Measurements from ENCODE around the gene IL36RN.
"Not testable (repeated sequence)": the region's sequence is repeated elsewhere in the genome, so short reads cannot be mapped to it uniquely, and the experiment has no call there.

IL36RN gene

DNA sequence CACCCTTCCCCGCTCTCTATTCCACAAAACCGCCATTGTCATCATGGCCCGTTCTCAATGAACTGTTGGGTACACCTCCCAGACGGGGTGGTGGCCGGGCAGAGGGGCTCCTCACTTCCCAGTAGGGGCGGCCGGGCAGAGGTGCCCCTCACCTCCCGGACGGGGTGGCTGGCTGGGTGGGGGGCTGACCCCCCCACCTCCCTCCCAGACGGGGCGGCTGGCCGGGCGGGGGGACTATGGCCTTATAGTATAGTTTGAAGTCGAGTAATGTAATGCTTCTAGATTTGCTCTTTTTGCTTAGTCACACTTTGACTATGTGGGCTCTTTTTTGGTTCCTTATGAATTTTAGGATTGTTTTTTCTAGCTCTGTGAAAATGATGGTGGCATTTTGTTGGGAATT lies 37.3 kb downstream of the IL36RN start:
- H3K36me3 Mint-ChIP-seq, H3K9me3 Mint-ChIP-seq, H3K4me3 Mint-ChIP-seq, H3K27me3 Mint-ChIP-seq, H3K27ac Mint-ChIP-seq, ATAC-seq: not testable (repeated sequence)
- H3K4me1 Mint-ChIP-seq = peaks cover 11% of the 10 kb centered on the region

DNA sequence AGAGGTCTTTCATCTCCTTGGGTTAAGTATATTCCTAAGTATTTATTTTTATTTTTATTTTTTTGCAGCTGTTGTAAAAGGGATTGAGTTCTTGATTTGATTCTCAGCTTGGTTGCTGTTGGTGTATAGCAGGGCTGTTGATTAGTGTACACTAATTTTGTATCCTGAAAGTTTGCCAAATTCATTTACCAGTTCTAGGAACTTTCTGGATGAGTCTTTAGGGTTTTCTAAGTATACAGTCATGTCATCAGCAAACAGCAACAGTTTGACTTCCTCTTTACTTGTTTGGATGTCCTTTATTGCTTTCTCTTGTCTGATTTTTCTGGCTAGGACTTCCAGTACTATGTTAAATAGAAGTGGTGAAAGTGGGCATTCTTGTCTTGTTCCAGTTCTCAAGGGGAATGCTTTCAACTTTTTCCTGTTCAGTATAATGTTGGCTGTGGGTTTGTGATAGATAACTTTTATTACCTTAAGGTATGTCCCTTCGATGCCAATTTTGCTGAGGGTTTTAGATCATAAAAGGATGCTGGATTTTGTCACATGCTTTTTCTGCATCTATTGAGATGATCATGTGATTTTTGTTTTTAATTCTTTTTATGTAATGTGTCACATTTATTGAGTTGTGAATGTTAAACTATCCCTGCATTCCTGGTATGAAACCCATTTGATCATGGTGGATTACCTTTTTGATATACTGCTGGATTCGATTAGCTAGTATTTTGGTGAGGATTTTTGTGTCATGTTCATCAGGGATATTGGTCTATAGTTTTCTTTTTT lies 38.0 kb downstream of the IL36RN start:
- not testable (repeated sequence) for ATAC-seq, H3K36me3 Mint-ChIP-seq, H3K27ac Mint-ChIP-seq, H3K4me3 Mint-ChIP-seq, H3K9me3 Mint-ChIP-seq, H3K27me3 Mint-ChIP-seq
- peaks cover 11% of the 10 kb centered on the region for H3K4me1 Mint-ChIP-seq

DNA sequence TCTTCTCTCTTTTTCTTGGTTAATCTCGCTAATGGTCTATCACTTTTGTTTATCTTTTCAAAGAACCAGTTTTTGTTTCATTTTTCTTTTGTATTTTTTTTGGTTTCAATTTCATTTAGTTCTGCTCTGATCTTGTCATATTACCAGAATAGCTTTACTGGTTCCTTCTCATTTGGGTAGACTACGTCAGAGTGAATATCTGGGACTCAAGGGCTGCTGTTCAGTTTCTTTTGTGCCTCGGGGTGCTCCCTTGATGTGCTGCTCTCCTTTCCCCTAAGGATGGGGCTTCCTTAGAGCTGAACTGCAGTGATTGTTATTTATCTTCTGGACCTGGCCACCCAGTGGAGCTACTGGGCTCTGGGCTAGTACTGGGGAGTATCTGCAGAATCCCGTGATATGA lies 39.0 kb downstream of the IL36RN start:
- Mint-ChIP-seq H3K27ac (peak overlapping the region; percentile 72), H3K9me3 (peaks cover 10% of the 10 kb centered on the region), H3K27me3 (peaks cover 9% of the 10 kb centered on the region), H3K4me1 (peaks cover 12% of the 10 kb centered on the region), H3K36me3 (peaks cover 6% of the 10 kb centered on the region), H3K4me3 (peak overlapping the region; percentile 69)
- ATAC-seq = peak; percentile 54

DNA sequence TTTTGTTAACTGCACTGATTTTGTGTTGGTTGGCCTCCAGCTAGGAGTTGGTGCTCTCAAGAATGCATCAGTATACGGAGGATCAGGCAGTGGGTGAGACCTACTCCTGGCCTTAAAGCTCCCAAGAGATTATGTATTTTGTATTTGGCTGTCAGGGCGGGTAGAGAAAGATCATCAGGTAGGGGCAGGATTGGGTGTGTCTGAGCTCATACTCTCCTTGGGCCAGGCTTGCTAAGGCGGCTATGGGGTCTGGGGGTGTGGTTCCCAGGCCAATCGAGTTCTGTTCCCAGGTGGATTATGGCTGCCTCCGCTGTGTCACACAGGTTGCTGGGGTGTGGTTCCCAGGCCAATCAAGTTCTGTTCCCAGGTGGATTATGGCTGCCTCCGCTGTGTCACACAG lies 39.5 kb downstream of the IL36RN start:
- H3K27ac Mint-ChIP-seq = peak overlapping the region; percentile 72
- ATAC-seq = no peak
- H3K27me3 Mint-ChIP-seq = peaks cover 9% of the 10 kb centered on the region
- peaks cover 17% of the 10 kb centered on the region for H3K4me1 Mint-ChIP-seq
- H3K9me3 Mint-ChIP-seq = peaks cover 11% of the 10 kb centered on the region
- H3K36me3 Mint-ChIP-seq = peaks cover 6% of the 10 kb centered on the region
- no peak overlapping the region for H3K4me3 Mint-ChIP-seq

DNA sequence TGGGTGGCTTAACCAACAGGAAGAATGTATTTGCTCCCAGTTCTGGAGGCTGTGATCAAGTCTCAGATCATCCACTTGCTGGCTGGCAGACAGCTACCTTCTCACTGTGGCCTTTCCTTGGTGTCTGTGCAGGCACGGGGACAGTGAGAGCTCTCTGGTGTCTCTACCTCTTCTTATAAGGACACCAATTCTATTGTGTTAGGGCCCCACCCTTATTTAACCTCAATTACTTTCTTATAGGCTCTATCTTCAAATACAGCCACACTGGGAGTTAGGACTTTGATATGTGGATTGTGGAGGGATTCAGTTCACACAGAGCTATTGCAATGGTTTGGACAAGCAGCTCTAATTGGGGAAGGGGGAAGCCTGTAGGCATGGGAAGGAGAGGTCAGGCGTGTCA lies 43.1 kb downstream of the IL36RN start:
- peaks cover 30% of the 10 kb centered on the region for H3K4me1 Mint-ChIP-seq
- no peak overlapping the region for H3K4me3 Mint-ChIP-seq
- no peaks in the 10 kb centered on the region for H3K27me3 Mint-ChIP-seq
- no peak overlapping the region for H3K27ac Mint-ChIP-seq
- ATAC-seq = no peak
- no peaks in the 10 kb centered on the region for H3K36me3 Mint-ChIP-seq
- H3K9me3 Mint-ChIP-seq = peaks cover 6% of the 10 kb centered on the region

DNA sequence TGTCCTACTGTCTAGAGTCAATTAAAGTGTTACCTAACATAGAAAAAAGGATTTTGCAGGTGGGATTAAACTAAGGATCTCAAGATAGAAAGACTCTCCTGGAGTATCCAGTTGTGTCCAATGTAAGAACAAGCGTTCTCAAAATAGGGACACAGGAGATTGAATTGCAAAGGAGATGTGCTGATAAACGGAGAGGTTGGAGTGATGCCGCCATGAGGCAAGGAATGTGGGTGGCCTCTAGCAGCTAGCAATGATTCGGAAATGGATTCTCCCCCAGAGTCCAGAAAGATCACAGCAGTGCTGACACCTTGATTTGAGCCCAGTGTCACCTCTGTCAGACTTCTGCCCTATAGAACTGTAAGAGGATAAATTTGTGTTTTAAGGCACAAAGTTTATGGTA lies 44.3 kb downstream of the IL36RN start:
- Mint-ChIP-seq H3K27me3 (peaks cover 3% of the 10 kb centered on the region), H3K9me3 (peaks cover 6% of the 10 kb centered on the region), H3K4me3 (no peak overlapping the region), H3K36me3 (no peaks in the 10 kb centered on the region), H3K4me1 (peaks cover 21% of the 10 kb centered on the region), H3K27ac (no peak overlapping the region)
- no peak for ATAC-seq

DNA sequence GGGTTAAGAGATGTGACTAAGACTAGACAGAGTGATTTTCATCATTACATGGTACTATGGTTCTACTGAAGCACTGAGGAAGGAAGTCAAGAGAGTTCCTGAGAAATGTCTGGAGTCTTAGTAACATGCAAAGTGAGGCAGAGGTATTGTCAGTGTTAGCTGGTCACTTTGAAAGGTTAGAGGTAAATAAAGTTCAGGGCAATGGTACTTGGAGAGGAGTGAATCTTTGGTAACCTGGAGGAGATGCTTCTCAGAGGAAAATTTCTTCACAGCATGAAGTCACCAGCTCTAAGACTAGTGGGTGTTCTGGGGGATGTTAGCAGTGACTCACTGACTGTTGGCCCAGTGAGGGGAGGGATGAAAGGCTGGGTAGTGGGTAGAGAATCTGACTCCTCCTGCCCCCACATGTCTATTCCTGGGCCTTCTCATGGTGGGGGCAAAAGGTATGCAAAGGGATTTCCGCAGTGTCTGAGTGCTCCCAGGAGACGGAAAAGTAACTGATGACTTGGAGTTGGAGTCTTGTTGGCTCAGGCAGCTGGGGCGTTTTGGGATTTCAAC lies 45.1 kb downstream of the IL36RN start:
- peak; percentile 90 for ATAC-seq

DNA sequence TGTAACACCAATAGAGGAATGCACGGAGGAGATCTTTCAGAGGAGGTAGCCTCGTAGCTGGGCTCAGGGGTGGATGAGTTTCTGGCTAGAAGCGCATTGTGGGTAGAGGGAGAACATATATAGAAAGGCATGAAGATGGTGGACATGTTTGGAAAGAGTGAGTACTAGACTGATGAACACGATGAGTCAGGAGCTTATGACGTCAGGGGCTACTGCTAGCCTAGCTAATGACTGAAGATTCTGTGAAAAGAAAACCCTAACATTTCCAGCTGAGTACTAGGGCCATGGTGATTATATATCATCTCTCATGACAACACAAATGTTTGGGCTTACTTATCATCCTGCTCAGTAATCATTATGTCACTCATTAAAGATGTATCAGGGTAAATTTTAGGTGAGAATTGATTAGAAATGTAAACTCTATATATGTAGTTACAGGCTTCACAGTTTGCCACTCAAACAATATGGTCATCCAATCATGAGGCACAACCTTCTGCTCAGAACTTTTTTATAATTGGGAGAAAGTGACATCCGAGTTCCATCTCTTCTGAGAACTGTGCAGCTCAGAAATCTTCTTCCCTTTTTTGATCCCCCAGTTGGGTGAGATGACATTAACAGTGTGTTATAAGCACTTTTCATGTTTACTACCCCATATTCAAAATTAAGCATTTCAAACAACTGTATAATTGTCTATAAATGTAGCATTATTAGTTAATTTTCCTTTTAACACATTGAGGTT lies 46.2 kb downstream of the IL36RN start:
- Mint-ChIP-seq H3K36me3 (no peaks in the 10 kb centered on the region), H3K4me3 (no peak overlapping the region), H3K27ac (no peak overlapping the region), H3K9me3 (peaks cover 6% of the 10 kb centered on the region), H3K27me3 (peaks cover 11% of the 10 kb centered on the region), H3K4me1 (peaks cover 19% of the 10 kb centered on the region)
- ATAC-seq = peak; percentile 34

More for the DNA sequence above, 45.1 kb downstream of the IL36RN start:
- Mint-ChIP-seq H3K36me3 (no peaks in the 10 kb centered on the region), H3K27ac (peak overlapping the region; percentile 28), H3K27me3 (peaks cover 11% of the 10 kb centered on the region), H3K4me3 (no peak overlapping the region), H3K4me1 (peaks cover 19% of the 10 kb centered on the region), H3K9me3 (peaks cover 6% of the 10 kb centered on the region)

DNA sequence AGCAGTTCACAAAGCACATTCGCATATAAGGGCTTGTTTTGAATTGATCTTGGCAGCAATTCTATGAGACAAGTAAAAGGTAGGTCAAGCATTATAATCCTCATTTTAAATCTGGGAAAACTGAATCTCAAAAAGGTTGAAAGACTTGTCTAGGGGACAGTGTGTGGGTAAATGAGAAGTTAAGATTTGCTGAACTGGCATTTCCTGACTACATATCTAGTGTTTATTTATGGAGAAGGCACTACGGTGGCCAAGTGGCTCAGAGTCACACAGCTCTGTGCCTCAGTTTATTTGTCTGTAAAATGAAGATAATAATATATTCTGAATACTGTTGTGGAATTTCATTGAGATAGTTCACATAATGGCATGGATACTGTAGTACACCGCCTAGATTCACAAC lies 52.1 kb downstream of the IL36RN start:
- Mint-ChIP-seq H3K9me3 (no peaks in the 10 kb centered on the region), H3K27me3 (peaks cover 11% of the 10 kb centered on the region), H3K27ac (no peak overlapping the region), H3K4me3 (no peak overlapping the region), H3K36me3 (no peaks in the 10 kb centered on the region), H3K4me1 (no peaks in the 10 kb centered on the region)
- no peak for ATAC-seq

DNA sequence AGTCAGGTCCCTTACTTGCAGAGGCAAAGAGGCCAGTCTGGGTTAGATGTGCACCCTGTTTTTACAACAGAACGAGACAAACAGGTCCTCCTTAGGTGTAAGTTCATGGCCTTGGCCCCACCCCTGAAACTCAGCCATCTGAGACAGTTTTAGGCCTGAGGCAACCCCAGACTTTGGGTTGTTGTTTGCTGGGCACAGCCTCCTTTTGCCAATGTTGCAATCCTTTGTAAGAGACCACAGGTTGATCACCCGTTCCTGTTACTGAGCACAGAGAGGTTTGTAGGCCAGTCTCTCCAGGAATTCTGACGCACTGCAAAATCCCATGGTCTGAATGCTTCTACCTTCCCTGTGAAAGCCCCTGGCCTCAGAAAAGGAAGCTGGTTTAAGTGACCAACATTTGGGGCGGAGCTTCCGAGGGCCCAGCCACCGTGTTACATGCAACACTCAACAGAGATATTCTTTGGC lies 52.9 kb downstream of the IL36RN start:
- H3K4me3 Mint-ChIP-seq = no peak overlapping the region
- H3K9me3 Mint-ChIP-seq = no peaks in the 10 kb centered on the region
- peaks cover 11% of the 10 kb centered on the region for H3K27me3 Mint-ChIP-seq
- H3K27ac Mint-ChIP-seq = no peak overlapping the region
- H3K36me3 Mint-ChIP-seq = no peaks in the 10 kb centered on the region
- peaks cover 4% of the 10 kb centered on the region for H3K4me1 Mint-ChIP-seq
- no peak for ATAC-seq

DNA sequence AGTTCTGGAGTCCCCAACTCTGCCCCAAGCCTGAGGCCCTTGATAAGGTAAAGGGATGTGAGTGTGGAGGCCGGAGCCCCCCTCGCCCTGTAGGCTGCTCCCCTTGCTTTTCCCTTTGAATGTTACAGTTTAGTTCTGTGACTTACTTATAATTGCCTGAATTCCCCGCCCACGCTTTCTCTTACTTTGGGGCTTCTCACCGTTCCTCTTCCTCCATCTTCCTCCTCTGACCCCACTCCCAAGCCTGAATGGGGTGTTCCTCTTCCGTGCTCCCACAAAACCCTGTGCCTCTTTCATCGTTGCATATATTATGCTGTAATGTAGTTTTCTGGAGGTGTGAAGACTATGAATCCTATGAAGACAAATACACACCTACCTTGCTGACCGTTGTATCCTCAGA lies 53.4 kb downstream of the IL36RN start:
- H3K4me3 Mint-ChIP-seq = no peak overlapping the region
- H3K36me3 Mint-ChIP-seq = no peaks in the 10 kb centered on the region
- H3K9me3 Mint-ChIP-seq = no peaks in the 10 kb centered on the region
- no peak for ATAC-seq
- peaks cover 11% of the 10 kb centered on the region for H3K27me3 Mint-ChIP-seq
- peaks cover 10% of the 10 kb centered on the region for H3K4me1 Mint-ChIP-seq
- H3K27ac Mint-ChIP-seq = no peak overlapping the region

DNA sequence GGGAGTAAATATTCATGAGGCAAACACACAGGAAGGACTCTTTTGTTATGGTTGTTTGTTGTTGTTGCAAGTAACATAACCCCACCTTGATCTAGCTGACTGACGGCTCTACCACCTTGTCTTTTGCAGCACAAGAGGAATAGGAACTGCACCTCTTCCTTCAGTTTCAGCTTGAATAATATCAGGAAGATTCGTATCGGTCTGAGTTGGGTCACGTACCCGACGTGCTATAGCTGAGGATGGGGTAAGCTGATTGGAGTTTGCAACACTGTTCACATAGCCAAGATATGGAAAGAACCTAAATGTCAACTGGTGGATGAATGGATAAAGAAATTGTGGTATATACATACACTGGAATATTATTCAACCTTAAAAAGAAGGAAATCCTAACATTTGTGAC lies 53.9 kb downstream of the IL36RN start:
- no peaks in the 10 kb centered on the region for H3K9me3 Mint-ChIP-seq
- no peak overlapping the region for H3K27ac Mint-ChIP-seq
- ATAC-seq = no peak
- H3K36me3 Mint-ChIP-seq = no peaks in the 10 kb centered on the region
- H3K27me3 Mint-ChIP-seq = peaks cover 11% of the 10 kb centered on the region
- H3K4me3 Mint-ChIP-seq = no peak overlapping the region
- H3K4me1 Mint-ChIP-seq = peaks cover 11% of the 10 kb centered on the region

DNA sequence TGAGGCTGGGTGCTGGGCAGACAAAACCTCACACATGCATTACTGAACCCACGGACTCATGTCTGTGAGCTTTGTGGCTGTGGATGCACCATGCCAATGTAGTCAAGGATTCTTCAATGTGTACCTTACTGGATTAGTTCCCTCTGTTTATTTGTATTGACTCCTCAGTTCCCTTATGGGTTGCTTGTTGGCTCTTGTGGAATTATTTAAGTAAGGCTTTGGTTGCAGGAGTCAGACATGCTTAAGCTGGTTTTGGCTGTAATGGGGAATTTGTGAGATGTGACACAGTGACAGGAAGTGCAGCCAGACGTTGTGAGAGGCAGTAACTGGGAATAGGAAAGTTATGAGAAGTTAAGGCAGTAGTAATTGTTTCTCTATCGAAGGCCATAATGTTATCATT lies 54.8 kb downstream of the IL36RN start:
- no peaks in the 10 kb centered on the region for H3K36me3 Mint-ChIP-seq
- no peak overlapping the region for H3K27ac Mint-ChIP-seq
- peaks cover 3% of the 10 kb centered on the region for H3K27me3 Mint-ChIP-seq
- H3K4me1 Mint-ChIP-seq = peaks cover 11% of the 10 kb centered on the region
- no peak overlapping the region for H3K4me3 Mint-ChIP-seq
- no peaks in the 10 kb centered on the region for H3K9me3 Mint-ChIP-seq
- no peak for ATAC-seq
